ENCODE results near the gene CHSY3. TPM values are rescaled to one million over a fixed set of nuclear protein-coding genes. Genes with fewer than 3 reads are reported as not detected.
A peak's percentile ranks its signal among the peaks of the same experiment; 100 is the strongest.

CHSY3 gene
- total and polyA plus RNA-seq, 2 experiments from 2014 or later, result 0.29 to 2.4 TPM

DNA sequence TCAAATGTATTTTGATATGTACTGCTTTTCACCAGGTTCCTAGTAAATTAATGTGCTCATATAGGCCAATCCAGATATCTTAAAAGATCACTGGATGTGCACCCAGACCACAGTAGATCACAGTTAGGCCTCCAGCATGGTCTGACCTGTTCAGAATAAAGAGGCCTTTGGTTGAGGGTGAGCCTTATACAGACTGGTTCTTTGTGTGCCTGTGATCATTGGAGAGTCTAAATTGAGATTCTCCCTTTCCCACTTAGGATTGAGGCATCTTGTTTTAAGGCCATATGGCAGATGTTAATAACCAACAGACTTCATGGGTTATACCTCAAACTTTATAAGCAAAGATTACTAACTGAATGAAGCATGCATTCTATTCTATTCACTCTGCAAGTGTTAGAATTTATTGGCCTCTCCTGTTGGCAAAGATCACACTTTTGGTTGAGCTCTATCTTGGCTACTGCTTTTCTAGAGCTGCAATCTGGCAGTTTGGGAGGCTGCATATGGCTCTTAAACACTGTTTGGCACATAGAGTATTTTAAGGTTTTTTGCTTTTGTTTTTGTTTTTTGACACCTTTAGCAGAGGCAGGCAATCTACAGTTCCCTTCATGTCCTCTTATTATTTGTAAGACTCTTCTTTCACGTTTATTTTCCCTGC is 8.5 kb downstream of the CHSY3 start:
- no peaks in the 10 kb centered on the region for H3K9me3 ChIP-seq (ENCODE audit: low read depth)
- no peak overlapping the region for H3K4me2 ChIP-seq (ENCODE audit: unreplicated experiment)
- H3K27ac ChIP-seq, result no peak overlapping the region
- H4K20me1 ChIP-seq (ENCODE audit: insufficient read depth), result no peaks in the 10 kb centered on the region
- H3K79me2 ChIP-seq (ENCODE audit: insufficient read depth), result no peaks in the 10 kb centered on the region
- H3K4me1 ChIP-seq (ENCODE audit: insufficient read depth), result no peaks in the 10 kb centered on the region
- H3K9me2 ChIP-seq (ENCODE audit: insufficient read depth), result no peaks in the 10 kb centered on the region
- whole genome bisulfite sequencing, 2 experiments (ENCODE audit: low coverage in 1 of 2, low lambda C conversion rate in 2 of 2, missing lambda C conversion rate in 2 of 2), result 71 to 77% methylated on average over 1 of the region's 1 CpG
- no peaks in the 10 kb centered on the region for H3K27me3 ChIP-seq (replicated peaks; ENCODE audit: insufficient read depth)
- DNase-seq, result no peak
- no peaks in the 10 kb centered on the region; the same call in 1 of the 2 replicates for H3K36me3 ChIP-seq (ENCODE audit: low read depth)
- TF ChIP-seq EZH2phosphoT487 (IDR thresholded peaks at IDR 0.05; ENCODE audit: insufficient read depth, low read depth), result no peak
- no peak overlapping the region for H3K9ac ChIP-seq
- no peak overlapping the region for H3K4me3 ChIP-seq
- H3F3A ChIP-seq (ENCODE audit: insufficient read depth), result no peaks in the 10 kb centered on the region
- in situ Hi-C loops (cut with MboI), result loop anchor here (25.0 kb wide), 1 partner anchor 1200 kb away; no protein-coding TSS in a partner anchor
- H2AFZ ChIP-seq, result no peak overlapping the region

DNA sequence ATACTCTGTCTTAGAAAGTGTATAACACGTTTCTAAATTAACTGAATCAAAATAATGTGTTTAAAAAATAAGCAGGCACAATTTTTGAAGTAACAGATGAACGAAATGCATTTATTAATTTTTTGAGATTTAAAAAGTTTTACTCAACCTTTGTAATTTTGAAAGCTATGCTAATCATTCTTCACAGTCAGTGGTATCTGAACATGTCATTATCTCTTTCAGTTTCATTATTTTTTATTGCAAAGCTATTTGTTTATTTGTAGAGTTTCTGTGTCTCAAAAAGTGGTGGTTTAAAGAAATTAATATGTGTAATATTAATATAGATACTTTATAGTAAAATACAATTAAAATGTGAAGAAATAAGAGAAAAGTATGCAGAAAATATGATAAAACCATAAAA is 11.2 kb downstream of the CHSY3 start:
- in situ Hi-C loops (cut with MboI), result loop anchor here (25.0 kb wide), 1 partner anchor 1197 kb away; no protein-coding TSS in a partner anchor
- DNase-seq, result no peak
- WGBS, 2 experiments (ENCODE audit: low coverage in 1 of 2, low lambda C conversion rate in 2 of 2, missing lambda C conversion rate in 2 of 2), result 66 to 71% methylated on average over 2 of the region's 2 CpGs

GRCh38 chr5:129917224-129917623 is 13.0 kb downstream of the CHSY3 start:
- in situ Hi-C loops (cut with MboI), result loop anchor here (25.0 kb wide), 1 partner anchor 1195 kb away; no protein-coding TSS in a partner anchor
- no peaks in the 10 kb centered on the region for H4K20me1 ChIP-seq (ENCODE audit: insufficient read depth)
- no peaks in the 10 kb centered on the region for H3K9me3 ChIP-seq (ENCODE audit: low read depth)
- peaks cover 1% of the 10 kb centered on the region; the same call in 1 of the 2 replicates for H3K9me2 ChIP-seq (ENCODE audit: insufficient read depth)
- H3K36me3 ChIP-seq (ENCODE audit: low read depth), result no peaks in the 10 kb centered on the region
- H3K4me1 ChIP-seq (ENCODE audit: insufficient read depth), result no peaks in the 10 kb centered on the region
- H3K27ac ChIP-seq, result no peak overlapping the region
- TF ChIP-seq EZH2 (IDR thresholded peaks at IDR 0.05; ENCODE audit: insufficient read depth, poor library complexity, severe bottlenecking) (no peak), EZH2phosphoT487 (IDR thresholded peaks at IDR 0.05; ENCODE audit: insufficient read depth, low read depth) (no peak)
- 26 to 32% methylated on average over 1 of the region's 1 CpG for WGBS, 2 experiments (ENCODE audit: low coverage in 1 of 2, low lambda C conversion rate in 2 of 2, missing lambda C conversion rate in 2 of 2)
- no peak overlapping the region for H3K4me2 ChIP-seq (ENCODE audit: unreplicated experiment)
- H3K4me3 ChIP-seq, result no peak overlapping the region
- H3K9ac ChIP-seq, result no peak overlapping the region
- H3K79me2 ChIP-seq (ENCODE audit: insufficient read depth), result no peaks in the 10 kb centered on the region
- no peaks in the 10 kb centered on the region for H3K27me3 ChIP-seq (replicated peaks; ENCODE audit: insufficient read depth)
- peak; percentile 37 for DNase-seq
- H3F3A ChIP-seq (ENCODE audit: insufficient read depth), result no peaks in the 10 kb centered on the region
- H2AFZ ChIP-seq, result no peak overlapping the region

More for the DNA sequence above, 11.2 kb downstream of the CHSY3 start:
- H3K9ac ChIP-seq, result no peak overlapping the region
- H3K27me3 ChIP-seq (replicated peaks; ENCODE audit: insufficient read depth), result no peaks in the 10 kb centered on the region
- H2AFZ ChIP-seq, result no peak overlapping the region
- H3K27ac ChIP-seq, result no peak overlapping the region
- H3K79me2 ChIP-seq (ENCODE audit: insufficient read depth), result no peaks in the 10 kb centered on the region
- no peaks in the 10 kb centered on the region for H3K9me3 ChIP-seq (ENCODE audit: low read depth)
- no peak overlapping the region for H3K4me3 ChIP-seq
- TF ChIP-seq EZH2phosphoT487 (IDR thresholded peaks at IDR 0.05; ENCODE audit: insufficient read depth, low read depth) (no peak), EZH2 (IDR thresholded peaks at IDR 0.05; ENCODE audit: insufficient read depth, poor library complexity, severe bottlenecking) (no peak)
- no peak overlapping the region for H3K4me2 ChIP-seq (ENCODE audit: unreplicated experiment)
- H3K9me2 ChIP-seq (ENCODE audit: insufficient read depth), result no peaks in the 10 kb centered on the region
- no peaks in the 10 kb centered on the region for H3K36me3 ChIP-seq (ENCODE audit: low read depth)
- no peaks in the 10 kb centered on the region for H3K4me1 ChIP-seq (ENCODE audit: insufficient read depth)
- H3F3A ChIP-seq (ENCODE audit: insufficient read depth), result no peaks in the 10 kb centered on the region
- H4K20me1 ChIP-seq (ENCODE audit: insufficient read depth), result no peaks in the 10 kb centered on the region

GRCh38 chr5:129921204-129921603 is 16.9 kb downstream of the CHSY3 start:
- no peak overlapping the region for H2AFZ ChIP-seq
- in situ Hi-C loops (cut with MboI), result loop anchor here (25.0 kb wide), 1 partner anchor 1191 kb away; no protein-coding TSS in a partner anchor
- H3F3A ChIP-seq (ENCODE audit: insufficient read depth), result no peaks in the 10 kb centered on the region
- no peaks in the 10 kb centered on the region for H3K9me3 ChIP-seq (ENCODE audit: low read depth)
- H3K27me3 ChIP-seq (replicated peaks; ENCODE audit: insufficient read depth), result no peaks in the 10 kb centered on the region
- no peak overlapping the region for H3K4me2 ChIP-seq (ENCODE audit: unreplicated experiment)
- no peaks in the 10 kb centered on the region for H3K79me2 ChIP-seq (ENCODE audit: insufficient read depth)
- H3K9me2 ChIP-seq (ENCODE audit: insufficient read depth), result peaks cover 8% of the 10 kb centered on the region; the same call in 1 of the 2 replicates
- no peak overlapping the region for H3K4me3 ChIP-seq
- WGBS, 2 experiments (ENCODE audit: low coverage in 1 of 2, low lambda C conversion rate in 2 of 2, missing lambda C conversion rate in 2 of 2), result 91 to 98% methylated on average over 4 of the region's 4 CpGs
- no peak for TF ChIP-seq EZH2 (IDR thresholded peaks at IDR 0.05; ENCODE audit: insufficient read depth, poor library complexity, severe bottlenecking)
- no peak for TF ChIP-seq EZH2phosphoT487 (IDR thresholded peaks at IDR 0.05; ENCODE audit: insufficient read depth, low read depth)
- no peak for DNase-seq
- no peaks in the 10 kb centered on the region for H3K4me1 ChIP-seq (ENCODE audit: insufficient read depth)
- no peaks in the 10 kb centered on the region for H3K36me3 ChIP-seq (ENCODE audit: low read depth)
- no peaks in the 10 kb centered on the region for H4K20me1 ChIP-seq (ENCODE audit: insufficient read depth)
- H3K9ac ChIP-seq, result no peak overlapping the region
- no peak overlapping the region for H3K27ac ChIP-seq
